Measurements from ENCODE around the gene METTL8. TPM values are rescaled to one million over a fixed set of nuclear protein-coding genes. Genes with fewer than 3 reads are reported as not detected.

METTL8 gene
- polyA plus RNA-seq, 2 of the 4 experiments (the other 2 are of a cell fraction): 21.8 to 58.3 TPM

DNA sequence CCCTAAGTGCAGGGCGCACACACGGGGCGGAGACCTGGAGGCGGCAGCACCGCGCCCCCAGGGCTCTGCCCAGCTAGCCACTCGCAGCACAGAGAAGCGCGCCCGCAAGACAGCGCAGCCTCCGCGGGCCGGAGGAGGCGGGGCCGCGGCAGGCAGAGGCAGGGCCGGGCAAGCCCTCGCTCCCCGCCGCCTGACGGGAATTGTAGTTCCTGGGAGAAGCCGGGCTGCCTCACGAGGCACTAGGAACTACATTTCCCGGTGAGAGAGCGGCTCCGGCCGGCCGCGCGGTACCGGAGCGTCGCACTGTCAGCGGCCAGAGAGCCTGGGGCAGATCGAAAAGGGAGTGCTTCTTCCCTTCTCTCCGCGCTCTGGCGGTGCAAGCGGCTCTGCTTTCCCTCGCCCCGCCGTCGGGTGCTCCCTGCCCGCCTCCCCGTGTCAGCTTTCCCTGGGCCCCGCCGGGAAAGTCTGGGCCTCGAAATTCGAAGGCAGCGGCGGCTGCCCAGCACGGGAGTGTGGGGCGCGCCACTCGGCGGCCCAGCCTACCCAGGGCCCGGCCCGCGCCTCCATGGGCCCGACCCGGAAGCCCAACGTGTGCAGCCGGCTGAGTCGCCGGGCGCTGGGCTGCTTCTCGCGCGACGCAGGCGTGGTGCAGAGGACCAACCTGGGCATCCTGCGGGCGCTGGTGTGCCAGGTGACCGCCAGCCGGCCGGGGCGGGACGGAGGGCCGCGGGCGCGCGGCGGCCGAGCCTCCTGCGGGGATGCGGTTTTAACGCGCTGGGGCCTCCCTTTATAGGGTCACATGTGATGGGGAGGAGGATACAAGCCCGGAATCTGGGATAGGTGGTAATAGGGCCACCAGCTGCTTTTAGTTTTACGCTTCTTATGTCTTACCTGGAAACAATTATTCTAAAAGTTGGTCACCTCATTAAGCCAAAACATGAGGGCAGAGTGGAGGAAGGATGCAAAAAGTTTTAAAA lies 511 bp upstream of the METTL8 start, which contains the start of gene DCAF17 (continued):
- TF ChIP-seq TFCP2L1 (CRISPR knock-in tag; IDR thresholded peaks at IDR 0.05) (peak; percentile 66; the same call in 1 of the 2 replicates), HOXA7 (CRISPR knock-in tag; IDR thresholded peaks at IDR 0.05) (no peak), ZNF302 (CRISPR knock-in tag; IDR thresholded peaks at IDR 0.05) (no peak), SMC3 (IDR thresholded peaks at IDR 0.05) (no peak)

DNA sequence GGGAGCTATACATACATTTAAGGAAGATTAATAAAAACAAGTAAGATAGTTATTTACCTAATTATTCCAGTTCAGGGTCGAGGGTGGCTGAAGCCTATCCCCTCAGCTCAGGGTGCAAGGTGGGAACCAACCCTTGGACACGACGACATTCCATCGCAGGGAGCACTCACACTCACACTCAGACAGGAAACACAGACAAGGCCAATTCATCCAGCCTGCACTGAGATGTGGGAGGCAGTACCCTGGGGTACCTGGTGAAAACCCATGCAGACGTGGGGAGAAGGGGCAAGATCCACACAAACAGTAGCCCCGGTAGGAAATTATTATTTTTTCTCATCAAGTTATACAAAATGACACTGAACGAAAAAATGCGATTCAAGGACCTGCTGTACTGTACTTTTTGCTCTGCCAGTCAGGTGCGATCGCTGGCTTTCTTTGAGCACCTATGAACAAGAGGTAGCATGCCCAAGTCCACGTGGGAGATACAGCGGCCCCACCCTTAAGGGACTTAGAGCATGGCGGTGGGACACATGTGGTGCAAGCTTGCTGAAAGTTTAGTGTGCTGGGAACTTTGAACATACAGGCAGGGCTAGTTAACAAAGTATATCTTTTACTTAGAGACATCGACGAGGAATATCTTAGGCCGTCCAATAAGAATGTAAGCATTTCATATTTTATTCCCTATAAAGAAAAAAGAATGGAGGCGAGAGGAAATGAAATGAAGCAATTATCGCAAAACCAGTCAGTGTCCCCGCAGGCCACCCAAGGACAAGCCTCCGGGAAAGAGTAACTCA lies 624 bp downstream of the METTL8 start:
- H3K4me1 ChIP-seq: peaks cover 37% of the 10 kb centered on the region
- ATAC-seq (peak; percentile 41 to 58), FAIRE-seq (no peak), DNase-seq (ENCODE audit: low read depth in 1 of 2, low spot score in 1 of 2) (peak; percentile 33 to 77)
- ChIA-PET CTCF (interaction anchor here (0.6 to 2.3 kb wide), 6 partner anchors 17 to 504 kb away, joined by 3 to 7 read pairs (median 4); partner anchors contain the start of gene GORASP2), POLR2A (interaction anchor here (0.8 to 2.0 kb wide), 11 partner anchors 16 to 665 kb away, joined by 3 to 9 read pairs (median 4); partner anchors contain the start of genes GORASP2 and TLK1)
- peak overlapping the region; percentile 91 for H3K4me2 ChIP-seq
- H3K27ac ChIP-seq: peak overlapping the region; percentile 81 to 96
- 6% methylated on average over 20 of the region's 20 CpGs for WGBS (ENCODE audit: missing lambda C conversion rate)
- peaks cover 4% of the 10 kb centered on the region; the same call in 1 of the 3 replicates for H3K9me3 ChIP-seq
- H3K4me3 ChIP-seq: peak overlapping the region; percentile 57
- no peak for TF ChIP-seq CHD2 (IDR thresholded peaks at IDR 0.05; ENCODE audit: low read length, partially characterized antibody)
- TF ChIP-seq, protein P1, sequence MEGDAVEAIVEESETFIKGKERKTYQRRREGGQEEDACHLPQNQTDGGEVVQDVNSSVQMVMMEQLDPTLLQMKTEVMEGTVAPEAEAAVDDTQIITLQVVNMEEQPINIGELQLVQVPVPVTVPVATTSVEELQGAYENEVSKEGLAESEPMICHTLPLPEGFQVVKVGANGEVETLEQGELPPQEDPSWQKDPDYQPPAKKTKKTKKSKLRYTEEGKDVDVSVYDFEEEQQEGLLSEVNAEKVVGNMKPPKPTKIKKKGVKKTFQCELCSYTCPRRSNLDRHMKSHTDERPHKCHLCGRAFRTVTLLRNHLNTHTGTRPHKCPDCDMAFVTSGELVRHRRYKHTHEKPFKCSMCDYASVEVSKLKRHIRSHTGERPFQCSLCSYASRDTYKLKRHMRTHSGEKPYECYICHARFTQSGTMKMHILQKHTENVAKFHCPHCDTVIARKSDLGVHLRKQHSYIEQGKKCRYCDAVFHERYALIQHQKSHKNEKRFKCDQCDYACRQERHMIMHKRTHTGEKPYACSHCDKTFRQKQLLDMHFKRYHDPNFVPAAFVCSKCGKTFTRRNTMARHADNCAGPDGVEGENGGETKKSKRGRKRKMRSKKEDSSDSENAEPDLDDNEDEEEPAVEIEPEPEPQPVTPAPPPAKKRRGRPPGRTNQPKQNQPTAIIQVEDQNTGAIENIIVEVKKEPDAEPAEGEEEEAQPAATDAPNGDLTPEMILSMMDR (IDR thresholded peaks at IDR 0.05): no peak
- TF ChIP-seq, protein P2, sequence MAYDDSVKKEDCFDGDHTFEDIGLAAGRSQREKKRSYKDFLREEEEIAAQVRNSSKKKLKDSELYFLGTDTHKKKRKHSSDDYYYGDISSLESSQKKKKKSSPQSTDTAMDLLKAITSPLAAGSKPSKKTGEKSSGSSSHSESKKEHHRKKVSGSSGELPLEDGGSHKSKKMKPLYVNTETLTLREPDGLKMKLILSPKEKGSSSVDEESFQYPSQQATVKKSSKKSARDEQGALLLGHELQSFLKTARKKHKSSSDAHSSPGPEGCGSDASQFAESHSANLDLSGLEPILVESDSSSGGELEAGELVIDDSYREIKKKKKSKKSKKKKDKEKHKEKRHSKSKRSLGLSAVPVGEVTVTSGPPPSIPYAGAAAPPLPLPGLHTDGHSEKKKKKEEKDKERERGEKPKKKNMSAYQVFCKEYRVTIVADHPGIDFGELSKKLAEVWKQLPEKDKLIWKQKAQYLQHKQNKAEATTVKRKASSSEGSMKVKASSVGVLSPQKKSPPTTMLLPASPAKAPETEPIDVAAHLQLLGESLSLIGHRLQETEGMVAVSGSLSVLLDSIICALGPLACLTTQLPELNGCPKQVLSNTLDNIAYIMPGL (CRISPR knock-in tag; IDR thresholded peaks at IDR 0.05; ENCODE audit: borderline replicate concordance): no peak
- TF ChIP-seq, protein P3, sequence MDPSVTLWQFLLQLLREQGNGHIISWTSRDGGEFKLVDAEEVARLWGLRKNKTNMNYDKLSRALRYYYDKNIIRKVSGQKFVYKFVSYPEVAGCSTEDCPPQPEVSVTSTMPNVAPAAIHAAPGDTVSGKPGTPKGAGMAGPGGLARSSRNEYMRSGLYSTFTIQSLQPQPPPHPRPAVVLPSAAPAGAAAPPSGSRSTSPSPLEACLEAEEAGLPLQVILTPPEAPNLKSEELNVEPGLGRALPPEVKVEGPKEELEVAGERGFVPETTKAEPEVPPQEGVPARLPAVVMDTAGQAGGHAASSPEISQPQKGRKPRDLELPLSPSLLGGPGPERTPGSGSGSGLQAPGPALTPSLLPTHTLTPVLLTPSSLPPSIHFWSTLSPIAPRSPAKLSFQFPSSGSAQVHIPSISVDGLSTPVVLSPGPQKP (IDR thresholded peaks at IDR 0.05; ENCODE audit: low read depth, low read length): no peak
- TF ChIP-seq, protein P4, sequence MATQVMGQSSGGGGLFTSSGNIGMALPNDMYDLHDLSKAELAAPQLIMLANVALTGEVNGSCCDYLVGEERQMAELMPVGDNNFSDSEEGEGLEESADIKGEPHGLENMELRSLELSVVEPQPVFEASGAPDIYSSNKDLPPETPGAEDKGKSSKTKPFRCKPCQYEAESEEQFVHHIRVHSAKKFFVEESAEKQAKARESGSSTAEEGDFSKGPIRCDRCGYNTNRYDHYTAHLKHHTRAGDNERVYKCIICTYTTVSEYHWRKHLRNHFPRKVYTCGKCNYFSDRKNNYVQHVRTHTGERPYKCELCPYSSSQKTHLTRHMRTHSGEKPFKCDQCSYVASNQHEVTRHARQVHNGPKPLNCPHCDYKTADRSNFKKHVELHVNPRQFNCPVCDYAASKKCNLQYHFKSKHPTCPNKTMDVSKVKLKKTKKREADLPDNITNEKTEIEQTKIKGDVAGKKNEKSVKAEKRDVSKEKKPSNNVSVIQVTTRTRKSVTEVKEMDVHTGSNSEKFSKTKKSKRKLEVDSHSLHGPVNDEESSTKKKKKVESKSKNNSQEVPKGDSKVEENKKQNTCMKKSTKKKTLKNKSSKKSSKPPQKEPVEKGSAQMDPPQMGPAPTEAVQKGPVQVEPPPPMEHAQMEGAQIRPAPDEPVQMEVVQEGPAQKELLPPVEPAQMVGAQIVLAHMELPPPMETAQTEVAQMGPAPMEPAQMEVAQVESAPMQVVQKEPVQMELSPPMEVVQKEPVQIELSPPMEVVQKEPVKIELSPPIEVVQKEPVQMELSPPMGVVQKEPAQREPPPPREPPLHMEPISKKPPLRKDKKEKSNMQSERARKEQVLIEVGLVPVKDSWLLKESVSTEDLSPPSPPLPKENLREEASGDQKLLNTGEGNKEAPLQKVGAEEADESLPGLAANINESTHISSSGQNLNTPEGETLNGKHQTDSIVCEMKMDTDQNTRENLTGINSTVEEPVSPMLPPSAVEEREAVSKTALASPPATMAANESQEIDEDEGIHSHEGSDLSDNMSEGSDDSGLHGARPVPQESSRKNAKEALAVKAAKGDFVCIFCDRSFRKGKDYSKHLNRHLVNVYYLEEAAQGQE (IDR thresholded peaks at IDR 0.05): no peak
- TF ChIP-seq, protein P5, sequence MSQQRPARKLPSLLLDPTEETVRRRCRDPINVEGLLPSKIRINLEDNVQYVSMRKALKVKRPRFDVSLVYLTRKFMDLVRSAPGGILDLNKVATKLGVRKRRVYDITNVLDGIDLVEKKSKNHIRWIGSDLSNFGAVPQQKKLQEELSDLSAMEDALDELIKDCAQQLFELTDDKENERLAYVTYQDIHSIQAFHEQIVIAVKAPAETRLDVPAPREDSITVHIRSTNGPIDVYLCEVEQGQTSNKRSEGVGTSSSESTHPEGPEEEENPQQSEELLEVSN (IDR thresholded peaks at IDR 0.05; ENCODE audit: borderline replicate concordance, low read depth): no peak
- no peak for TF ChIP-seq NFE2L2 (conservative IDR thresholded peaks at IDR 0.05; ENCODE audit: low read length)
- TF ChIP-seq KDM5A (IDR thresholded peaks at IDR 0.05): peak; percentile 45; the same call in 1 of the 2 replicates
- TF ChIP-seq CEBPB (IDR thresholded peaks at IDR 0.05): 0 out of 4 replicates have a peak, but pooled peaks of 1 of the 2 experiments have one; percentile 14
- TF ChIP-seq, protein P6, sequence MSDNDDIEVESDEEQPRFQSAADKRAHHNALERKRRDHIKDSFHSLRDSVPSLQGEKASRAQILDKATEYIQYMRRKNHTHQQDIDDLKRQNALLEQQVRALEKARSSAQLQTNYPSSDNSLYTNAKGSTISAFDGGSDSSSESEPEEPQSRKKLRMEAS (IDR thresholded peaks at IDR 0.05): peak; percentile 94
- TF ChIP-seq, protein P7, sequence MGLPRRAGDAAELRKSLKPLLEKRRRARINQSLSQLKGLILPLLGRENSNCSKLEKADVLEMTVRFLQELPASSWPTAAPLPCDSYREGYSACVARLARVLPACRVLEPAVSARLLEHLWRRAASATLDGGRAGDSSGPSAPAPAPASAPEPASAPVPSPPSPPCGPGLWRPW (IDR thresholded peaks at IDR 0.05): no peak
- TF ChIP-seq, protein P8, sequence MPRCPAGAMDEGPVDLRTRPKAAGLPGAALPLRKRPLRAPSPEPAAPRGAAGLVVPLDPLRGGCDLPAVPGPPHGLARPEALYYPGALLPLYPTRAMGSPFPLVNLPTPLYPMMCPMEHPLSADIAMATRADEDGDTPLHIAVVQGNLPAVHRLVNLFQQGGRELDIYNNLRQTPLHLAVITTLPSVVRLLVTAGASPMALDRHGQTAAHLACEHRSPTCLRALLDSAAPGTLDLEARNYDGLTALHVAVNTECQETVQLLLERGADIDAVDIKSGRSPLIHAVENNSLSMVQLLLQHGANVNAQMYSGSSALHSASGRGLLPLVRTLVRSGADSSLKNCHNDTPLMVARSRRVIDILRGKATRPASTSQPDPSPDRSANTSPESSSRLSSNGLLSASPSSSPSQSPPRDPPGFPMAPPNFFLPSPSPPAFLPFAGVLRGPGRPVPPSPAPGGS (IDR thresholded peaks at IDR 0.05): no peak; the same call in 2 of the 3 replicates
- no peak for TF ChIP-seq KDM1A (IDR thresholded peaks at IDR 0.05; ENCODE audit: low read depth)
- peak; percentile 92 for TF ChIP-seq MYC (IDR thresholded peaks at IDR 0.05; ENCODE audit: borderline replicate concordance, low read length)

Data from A549 (cell line).